DOHH2 (cell line): Measurements from ENCODE around the gene CCDC34.

ENCODE experiments used
- H3F3A ChIP-seq: fragments of 200-600 bp; sonication (generic), shearing (Covaris generic); 2 replicates; pipeline ENCODE4 v1.6.0; 2016; ENCODE audit warnings: antibody characterized with exemption, mild to moderate bottlenecking; ENCODE audit not compliant: control insufficient read depth, insufficient read depth
- H3K27ac ChIP-seq: fragments of 200-600 bp; sonication (generic); 2 replicates; pipeline ENCODE4 v1.5.1; 2014; ENCODE audit warnings: low read depth, mild to moderate bottlenecking, low read length, moderate library complexity
- H3K27me3 ChIP-seq: fragments of 200-600 bp; sonication (generic); 2 replicates; pipeline ENCODE4 v1.6.1; 2014; ENCODE audit warnings: mild to moderate bottlenecking, low read length, mixed read lengths; ENCODE audit not compliant: control insufficient read depth
- H3K36me3 ChIP-seq: fragments of 200-600 bp; sonication (generic); 2 replicates; pipeline ENCODE4 v1.6.1; 2014; ENCODE audit warnings: mild to moderate bottlenecking, low read length, moderate library complexity, mixed read lengths; ENCODE audit not compliant: control insufficient read depth
- H3K4me1 ChIP-seq: fragments of 200-600 bp; sonication (generic); 2 replicates; pipeline ENCODE4 v1.6.1; 2014; ENCODE audit warnings: mild to moderate bottlenecking, low read length, mixed read lengths; ENCODE audit not compliant: control insufficient read depth
- H3K4me2 ChIP-seq: fragments of 200-600 bp; sonication (generic); 2 replicates; pipeline ENCODE4 v1.6.0; 2014; ENCODE audit warnings: mild to moderate bottlenecking, low read length, moderate library complexity
- H3K4me3 ChIP-seq: fragments of 200-600 bp; sonication (generic); 2 replicates; pipeline ENCODE4 v1.5.1; 2014; ENCODE audit warnings: mild to moderate bottlenecking, low read length, mixed read lengths
- H3K79me2 ChIP-seq: fragments of 200-600 bp; sonication (generic); 2 replicates; pipeline ENCODE4 v1.6.1; 2014; ENCODE audit warnings: mild to moderate bottlenecking, low read length, mixed read lengths; ENCODE audit not compliant: control insufficient read depth
- H3K9me2 ChIP-seq: fragments of 200-600 bp; sonication (generic); replicated peaks from 2 replicates; pipeline ENCODE4 v1.6.1; 2014; ENCODE audit warnings: mild to moderate bottlenecking, low read length, mixed read lengths; ENCODE audit not compliant: control insufficient read depth
- H3K9me3 ChIP-seq: fragments of 200-600 bp; sonication (generic); 2 replicates; pipeline ENCODE4 v1.6.1; 2014; ENCODE audit warnings: antibody characterized with exemption, low read length, mixed read lengths; ENCODE audit not compliant: control insufficient read depth, insufficient read depth
- H4K20me1 ChIP-seq: fragments of 200-600 bp; sonication (generic); 2 replicates; pipeline ENCODE4 v1.6.0; 2014; ENCODE audit warnings: low read depth, mild to moderate bottlenecking, antibody characterized with exemption, low read length, moderate library complexity; ENCODE audit not compliant: control insufficient read depth, insufficient read depth
- CTCF ChIP-seq: fragments of 200-600 bp; sonication (generic); IDR thresholded peaks from one replicate; pipeline ENCODE4 v1.5.1; 2014; ENCODE audit warnings: antibody characterized with exemption, mild to moderate bottlenecking, low read depth, low read length; ENCODE audit not compliant: poor library complexity, severe bottlenecking
- EZH2phosphoT487 ChIP-seq: fragments of 200-600 bp; sonication (generic); IDR thresholded peaks from 2 replicates; pipeline ENCODE4 v1.6.1; 2017; ENCODE audit warnings: borderline replicate concordance, mild to moderate bottlenecking, antibody characterized with exemption, low read length, moderate library complexity, mixed read lengths

CCDC34 gene

GRCh38 chr11:27310182-27310581 is 52.8 kb downstream of the CCDC34 start:
- no peaks in the 10 kb centered on the region for H3K79me2 ChIP-seq
- no peaks in the 10 kb centered on the region for H3F3A ChIP-seq
- no peak overlapping the region for H3K27ac ChIP-seq
- H3K27me3 ChIP-seq = 0 out of 2 replicates have a peak, but pooled peaks cover 3% of the 10 kb centered on the region
- no peaks in the 10 kb centered on the region for H4K20me1 ChIP-seq
- H3K4me1 ChIP-seq = no peaks in the 10 kb centered on the region
- no peak overlapping the region for H3K4me2 ChIP-seq
- no peaks in the 10 kb centered on the region for H3K36me3 ChIP-seq
- H3K4me3 ChIP-seq = no peak overlapping the region
- no peaks in the 10 kb centered on the region for H3K9me2 ChIP-seq
- TF ChIP-seq EZH2phosphoT487 (no peak), CTCF (no peak)
- H3K9me3 ChIP-seq = peaks cover 8% of the 10 kb centered on the region; the same call in 1 of the 2 replicates

GRCh38 chr11:27309046-27309445 is 54.0 kb downstream of the CCDC34 start:
- H3K4me3 ChIP-seq = no peak overlapping the region
- TF ChIP-seq CTCF = no peak
- TF ChIP-seq EZH2phosphoT487 = no peak
- no peaks in the 10 kb centered on the region for H3F3A ChIP-seq
- H4K20me1 ChIP-seq = no peaks in the 10 kb centered on the region
- no peaks in the 10 kb centered on the region for H3K36me3 ChIP-seq
- H3K27ac ChIP-seq = no peak overlapping the region
- no peaks in the 10 kb centered on the region for H3K79me2 ChIP-seq
- H3K9me2 ChIP-seq = no peaks in the 10 kb centered on the region
- H3K27me3 ChIP-seq = 0 out of 2 replicates have a peak, but pooled peaks cover 3% of the 10 kb centered on the region
- no peaks in the 10 kb centered on the region for H3K4me1 ChIP-seq
- H3K9me3 ChIP-seq = peaks cover 14% of the 10 kb centered on the region; the same call in 1 of the 2 replicates
- no peak overlapping the region for H3K4me2 ChIP-seq

DNA sequence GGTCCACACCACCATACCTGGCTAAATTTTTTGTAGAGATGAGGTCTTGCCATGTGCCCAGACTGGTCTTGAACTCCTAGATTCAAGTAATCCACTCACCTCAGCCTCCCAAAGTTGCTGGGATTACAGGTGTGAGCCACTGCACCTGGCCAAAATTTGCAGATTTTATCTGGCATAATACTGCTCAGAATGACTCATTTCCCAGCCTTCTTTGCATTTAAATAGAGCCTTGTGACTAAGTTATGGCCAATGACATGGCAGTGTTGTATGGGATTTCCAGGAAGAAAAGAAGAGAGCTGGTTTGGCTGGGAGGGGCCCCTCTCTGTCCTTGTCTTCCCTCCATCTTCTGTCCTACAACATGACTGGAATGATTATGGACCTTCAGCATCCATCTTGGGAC is 55.8 kb downstream of the CCDC34 start:
- no peaks in the 10 kb centered on the region for H3K27me3 ChIP-seq
- no peaks in the 10 kb centered on the region for H4K20me1 ChIP-seq
- no peak overlapping the region for H3K4me3 ChIP-seq
- H3K9me2 ChIP-seq = no peaks in the 10 kb centered on the region
- H3K79me2 ChIP-seq = no peaks in the 10 kb centered on the region
- no peaks in the 10 kb centered on the region for H3F3A ChIP-seq
- H3K9me3 ChIP-seq = peaks cover 14% of the 10 kb centered on the region; the same call in 1 of the 2 replicates
- no peaks in the 10 kb centered on the region for H3K36me3 ChIP-seq
- no peak overlapping the region for H3K4me2 ChIP-seq
- H3K4me1 ChIP-seq = no peaks in the 10 kb centered on the region
- no peak overlapping the region for H3K27ac ChIP-seq
- no peak for TF ChIP-seq CTCF
- no peak for TF ChIP-seq EZH2phosphoT487
